Measurements from ENCODE around the gene PPM1H. TPM values are rescaled to one million over a fixed set of nuclear protein-coding genes. Genes with fewer than 3 reads are reported as not detected.

The PPM1H gene
- total RNA-seq, 1 experiment from 2014 or later = 12.0 TPM

- no peaks in the 10 kb centered on the region for H3K9me3 ChIP-seq (ENCODE audit: low read length)
- TF ChIP-seq CTCF (conservative IDR thresholded peaks at IDR 0.05; ENCODE audit: low read depth, low read length) = no peak
- no peak for TF ChIP-seq EZH2phosphoT487 (IDR thresholded peaks at IDR 0.05; ENCODE audit: borderline replicate concordance, low read length)
- TF ChIP-seq EZH2 (IDR thresholded peaks at IDR 0.05; ENCODE audit: low read length, unreplicated experiment) = no peak
- intact Hi-C loops (cut with micrococcal nuclease) = no loop called here
- H3K27me3 ChIP-seq (ENCODE audit: low read length) = no peaks in the 10 kb centered on the region
- ATAC-seq (no peak), DNase-seq (no peak)
- peaks cover 71% of the 10 kb centered on the region for H3K79me2 ChIP-seq (ENCODE audit: low read length)
- no TSS peak for BruUV-seq (replicated peaks)
- no peak overlapping the region for H3K27ac ChIP-seq (ENCODE audit: low read length)
- H3K4me2 ChIP-seq (ENCODE audit: low read length) = no peak overlapping the region
- H3K9me2 ChIP-seq (replicated peaks; ENCODE audit: low read length) = no peaks in the 10 kb centered on the region
- H4K20me1 ChIP-seq (ENCODE audit: low read length) = no peaks in the 10 kb centered on the region
- no peak overlapping the region for H3K4me3 ChIP-seq (ENCODE audit: low read length)
- H3K9ac ChIP-seq (ENCODE audit: low read length) = no peak overlapping the region
- no peak overlapping the region for H2AFZ ChIP-seq (ENCODE audit: low read length)
- no peaks in the 10 kb centered on the region for H3K36me3 ChIP-seq (ENCODE audit: low read depth, low read length)
- peaks cover 35% of the 10 kb centered on the region for H3K4me1 ChIP-seq (ENCODE audit: insufficient read depth, low read length)
- ChIA-PET POLR2A (ENCODE audit: unreplicated experiment) (no interaction called here), CTCF (no interaction called here)
- H3F3A ChIP-seq (ENCODE audit: low read length, unreplicated experiment) = no peaks in the 10 kb centered on the region
Measured at GRCh38 chr12:62924084-62924483, 10.9 kb downstream of the PPM1H start.

DNA sequence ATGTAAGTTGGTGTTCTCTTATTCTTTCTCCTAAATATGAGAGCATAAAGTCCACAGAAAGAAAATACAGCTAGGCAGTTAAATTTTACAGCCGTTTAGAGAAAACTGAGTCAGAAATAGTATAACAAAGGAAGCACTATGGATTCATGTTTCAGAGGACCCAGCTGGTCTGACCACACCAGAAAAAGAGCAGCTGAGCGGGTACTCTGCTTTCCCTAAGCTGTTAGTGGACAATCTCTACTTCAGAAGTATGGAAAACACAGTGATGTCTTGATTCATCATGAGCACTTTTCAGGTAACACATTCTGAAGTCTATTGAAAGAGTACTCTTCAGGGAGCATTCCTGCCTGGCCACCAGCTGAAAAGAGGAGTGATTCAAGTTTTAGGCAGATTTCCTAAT is 12.4 kb downstream of the PPM1H start:
- TF ChIP-seq EZH2 (IDR thresholded peaks at IDR 0.05; ENCODE audit: low read length, unreplicated experiment) (no peak), CTCF (conservative IDR thresholded peaks at IDR 0.05; ENCODE audit: low read depth, low read length) (no peak), EZH2phosphoT487 (IDR thresholded peaks at IDR 0.05; ENCODE audit: borderline replicate concordance, low read length) (no peak)
- intact Hi-C loops (cut with micrococcal nuclease) = loop anchor here (1.0 kb wide), 1 partner anchor 11 kb away; no protein-coding TSS in a partner anchor
- DNase-seq = peak; percentile 84
- ChIA-PET CTCF (interaction anchor here (1.0 to 1.1 kb wide), 2 partner anchors 11 to 122 kb away, joined by 3 read pairs; no protein-coding TSS in a partner anchor), POLR2A (ENCODE audit: unreplicated experiment) (interaction anchor here (0.6 kb wide), 2 partner anchors 14 to 1241 kb away, joined by 3 to 4 read pairs; no protein-coding TSS in a partner anchor)
- no peaks in the 10 kb centered on the region for H3K27me3 ChIP-seq (ENCODE audit: low read length)
- no peaks in the 10 kb centered on the region for H3K36me3 ChIP-seq (ENCODE audit: low read depth, low read length)
- H3K4me3 ChIP-seq (ENCODE audit: low read length) = peak overlapping the region; percentile 14; the same call in 1 of the 2 replicates
- H3K9ac ChIP-seq (ENCODE audit: low read length) = no peak overlapping the region
- H4K20me1 ChIP-seq (ENCODE audit: low read length) = no peaks in the 10 kb centered on the region
- H3K79me2 ChIP-seq (ENCODE audit: low read length) = peaks cover 73% of the 10 kb centered on the region
- no peaks in the 10 kb centered on the region for H3F3A ChIP-seq (ENCODE audit: low read length, unreplicated experiment)
- H3K27ac ChIP-seq (ENCODE audit: low read length) = peak overlapping the region; percentile 62
- no TSS peak for BruUV-seq (replicated peaks)
- H3K4me2 ChIP-seq (ENCODE audit: low read length) = peak overlapping the region; percentile 60
- H3K9me2 ChIP-seq (replicated peaks; ENCODE audit: low read length) = no peaks in the 10 kb centered on the region
- H2AFZ ChIP-seq (ENCODE audit: low read length) = no peak overlapping the region
- no peaks in the 10 kb centered on the region for H3K9me3 ChIP-seq (ENCODE audit: low read length)
- H3K4me1 ChIP-seq (ENCODE audit: insufficient read depth, low read length) = peaks cover 39% of the 10 kb centered on the region
- ATAC-seq = peak; percentile 94

DNA sequence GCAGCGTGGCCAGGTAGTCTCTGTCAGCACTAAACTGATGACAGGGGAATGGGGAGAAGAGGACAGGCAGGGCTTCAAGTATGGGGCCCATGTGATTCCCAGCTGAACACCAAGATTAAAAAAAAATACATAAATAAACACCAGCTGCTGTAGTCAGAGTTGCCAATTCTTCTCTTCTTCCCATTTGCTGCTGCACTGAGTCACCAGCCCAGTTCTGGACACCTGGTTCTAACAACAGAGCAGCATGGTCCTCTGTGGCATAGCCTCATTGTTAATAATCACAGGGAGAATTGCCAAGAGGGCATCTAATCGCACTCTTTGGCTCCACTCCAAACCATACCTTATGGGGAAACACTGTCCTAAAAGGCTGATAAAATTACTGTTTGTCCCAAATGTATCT is 15.1 kb downstream of the PPM1H start:
- BruUV-seq (replicated peaks) = no TSS peak
- intact Hi-C loops (cut with micrococcal nuclease) = no loop called here
- peak; percentile 45 for ATAC-seq

More for the DNA sequence above, 15.1 kb downstream of the PPM1H start:
- Histone ChIP-seq H3K9ac (ENCODE audit: low read length) (no peak overlapping the region), H3K4me2 (ENCODE audit: low read length) (no peak overlapping the region), H3F3A (ENCODE audit: low read length, unreplicated experiment) (no peaks in the 10 kb centered on the region), H3K79me2 (ENCODE audit: low read length) (peaks cover 52% of the 10 kb centered on the region), H3K9me2 (replicated peaks; ENCODE audit: low read length) (no peaks in the 10 kb centered on the region), H4K20me1 (ENCODE audit: low read length) (no peaks in the 10 kb centered on the region), H3K36me3 (ENCODE audit: low read depth, low read length) (no peaks in the 10 kb centered on the region), H3K27me3 (ENCODE audit: low read length) (no peaks in the 10 kb centered on the region), H3K9me3 (ENCODE audit: low read length) (no peaks in the 10 kb centered on the region), H3K4me1 (ENCODE audit: insufficient read depth, low read length) (peaks cover 39% of the 10 kb centered on the region), H3K27ac (ENCODE audit: low read length) (0 out of 2 replicates have a peak overlapping the region, but pooled peaks have one; percentile 20), H2AFZ (ENCODE audit: low read length) (no peak overlapping the region), H3K4me3 (ENCODE audit: low read length) (no peak overlapping the region)
- POLR2A ChIA-PET (ENCODE audit: unreplicated experiment) = no interaction called here
- TF ChIP-seq CTCF (conservative IDR thresholded peaks at IDR 0.05; ENCODE audit: low read depth, low read length) (no peak), EZH2 (IDR thresholded peaks at IDR 0.05; ENCODE audit: low read length, unreplicated experiment) (no peak), EZH2phosphoT487 (IDR thresholded peaks at IDR 0.05; ENCODE audit: borderline replicate concordance, low read length) (no peak)
- CTCF ChIA-PET = no interaction called here
- DNase-seq = peak; percentile 85
